OCI-LY7 (cell line): ENCODE data around the gene DISP1. TPM values are rescaled to one million over a fixed set of nuclear protein-coding genes. Genes with fewer than 3 reads are reported as not detected.

ENCODE experiments used
- BruUV-seq: library from RNA; stranded (reverse); fragments of 400-500 nt; replicated peaks from 2 replicates; lab custom pipeline; 2021; lab: Mats Ljungman, UMichigan
- CTCF ChIA-PET: fragments of 300-600 bp; sonication (Branson Sonifier 250); formaldehyde crosslinking; loops from one replicate; lab custom pipeline; 2022; ENCODE audit warnings: antibody characterized with exemption; ENCODE audit not compliant: unreplicated experiment; lab: Charles Lee
- POLR2A ChIA-PET: fragments of 300-600 bp; sonication (Branson Sonifier 250); formaldehyde crosslinking; loops from one replicate; lab custom pipeline; 2022; ENCODE audit warnings: antibody characterized with exemption; lab: Charles Lee
- DNase-seq: peaks from one replicate; pipeline ENCODE4 v3.0.0-alpha.2; 2015; ENCODE audit warnings: low spot score
- H2AFZ ChIP-seq: fragments of 200-600 bp; sonication (generic), shearing (Covaris generic); 2 replicates; pipeline ENCODE4 v1.6.1; 2014; ENCODE audit warnings: mild to moderate bottlenecking, antibody characterized with exemption, low read length, moderate library complexity
- H3K27ac ChIP-seq: fragments of 200-600 bp; sonication (generic); 2 replicates; pipeline ENCODE4 v1.5.1; 2014; ENCODE audit warnings: mixed run types, low read depth, mild to moderate bottlenecking, moderate library complexity, low read length, inconsistent platforms; ENCODE audit not compliant: poor library complexity, severe bottlenecking
- H3K36me3 ChIP-seq: fragments of 200-600 bp; sonication (generic); 2 replicates; pipeline ENCODE4 v1.6.1; 2014; ENCODE audit warnings: mild to moderate bottlenecking, antibody characterized with exemption, low read length, moderate library complexity, mixed read lengths; ENCODE audit not compliant: insufficient read depth
- H3K4me1 ChIP-seq: fragments of 200-600 bp; sonication (generic); 2 replicates; pipeline ENCODE4 v1.5.1; 2014; ENCODE audit warnings: mild to moderate bottlenecking, low read length; ENCODE audit not compliant: insufficient read depth, poor library complexity, severe bottlenecking
- H3K4me2 ChIP-seq: fragments of 200-600 bp; sonication (generic); 2 replicates; pipeline ENCODE4 v1.6.1; 2014; ENCODE audit warnings: mild to moderate bottlenecking, low read length
- H3K4me3 ChIP-seq: fragments of 200-600 bp; sonication (generic); 2 replicates; pipeline ENCODE4 v1.5.1; 2014; ENCODE audit warnings: mild to moderate bottlenecking, low read depth, low read length; ENCODE audit not compliant: poor library complexity, severe bottlenecking
- H3K79me2 ChIP-seq: fragments of 200-600 bp; sonication (generic); 2 replicates; pipeline ENCODE4 v1.6.1; 2016; ENCODE audit warnings: low read depth, mild to moderate bottlenecking, low read length, moderate library complexity, mixed read lengths; ENCODE audit not compliant: insufficient read depth
- H3K9me2 ChIP-seq: fragments of 200-600 bp; sonication (generic); 2 replicates; pipeline ENCODE4 v1.6.1; 2016; ENCODE audit warnings: mild to moderate bottlenecking, low read length, mixed read lengths; ENCODE audit not compliant: insufficient read depth
- H3K9me3 ChIP-seq: fragments of 200-600 bp; sonication (generic); 2 replicates; pipeline ENCODE4 v1.6.1; 2014; ENCODE audit warnings: mild to moderate bottlenecking, mixed run types, low read length, mixed read lengths
- H4K20me1 ChIP-seq: fragments of 200-600 bp; sonication (generic); 2 replicates; pipeline ENCODE4 v1.6.1; 2014; ENCODE audit warnings: mild to moderate bottlenecking, antibody characterized with exemption, low read length, moderate library complexity, mixed read lengths; ENCODE audit not compliant: insufficient read depth
- EZH2phosphoT487 ChIP-seq: fragments of 200-600 bp; sonication (generic); IDR thresholded peaks from 2 replicates; pipeline ENCODE4 v1.6.1; 2018; ENCODE audit warnings: low read depth, borderline replicate concordance, mild to moderate bottlenecking, mixed run types, antibody characterized with exemption, low read length, moderate library complexity, mixed read lengths
- intact Hi-C: fragments of 100-400 bp; cut with micrococcal nuclease; formaldehyde crosslinking; loops from one replicate; pipeline ENCODE4 v1.10.0; 2022; ENCODE audit not compliant: unreplicated experiment
- total RNA-seq, 2 experiments: library from RNA; depleted of rRNA in 1 of 2; stranded (reverse); fragments of >200 nt in 1 of 2; shearing (Covaris generic) in 1 of 2; gene quantifications; 2 replicates each; pipeline ENCODE4 v1.2.3, GENCODE V29; 2014 to 2022
- TF ChIP-seq, protein P1 (sequence below): fragments of 200-600 bp; sonication (generic); conservative IDR thresholded peaks from 2 replicates; pipeline ENCODE4 v1.5.1; 2014; ENCODE audit warnings: mild to moderate bottlenecking, antibody characterized with exemption, low read length, moderate library complexity, mixed read lengths

DISP1 gene
- total RNA-seq, 2 experiments from 2014 or later, result 0.48 to 1.1 TPM

DNA sequence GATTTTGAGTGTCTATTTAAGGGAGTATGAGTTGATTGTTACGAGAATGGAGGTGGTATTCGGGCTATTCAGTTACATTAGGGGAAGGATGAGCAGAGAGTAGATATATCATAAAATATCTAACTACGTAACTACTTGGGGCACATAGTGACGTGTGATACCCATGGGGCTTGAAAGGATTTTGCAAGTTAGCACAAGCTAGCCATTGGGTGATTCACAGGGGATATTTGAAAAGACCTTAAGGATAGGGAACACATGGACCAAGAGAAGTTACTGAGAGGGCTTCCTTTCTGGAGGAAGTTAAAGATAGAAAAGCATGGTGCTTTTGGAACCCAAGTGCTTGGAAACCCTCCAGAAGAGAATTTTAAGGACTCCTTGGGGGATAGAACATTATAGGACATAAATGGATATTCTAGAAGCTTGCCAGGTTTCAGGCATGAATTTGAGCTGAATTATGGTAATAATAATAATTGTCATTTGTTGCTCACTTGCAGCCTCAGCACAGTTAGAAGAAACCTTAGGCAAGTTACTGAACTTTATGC, 5.4 kb downstream of the DISP1 start:
- ChIA-PET POLR2A (interaction anchor here (0.7 kb wide), 1 partner anchor 270 kb away, joined by 4 read pairs; no protein-coding TSS in a partner anchor), CTCF (no interaction called here)
- H3K4me1 ChIP-seq, result peaks cover 11% of the 10 kb centered on the region
- no peak overlapping the region for H3K27ac ChIP-seq
- no peak overlapping the region for H2AFZ ChIP-seq
- no peaks in the 10 kb centered on the region for H3K9me3 ChIP-seq
- TF ChIP-seq, protein P1, sequence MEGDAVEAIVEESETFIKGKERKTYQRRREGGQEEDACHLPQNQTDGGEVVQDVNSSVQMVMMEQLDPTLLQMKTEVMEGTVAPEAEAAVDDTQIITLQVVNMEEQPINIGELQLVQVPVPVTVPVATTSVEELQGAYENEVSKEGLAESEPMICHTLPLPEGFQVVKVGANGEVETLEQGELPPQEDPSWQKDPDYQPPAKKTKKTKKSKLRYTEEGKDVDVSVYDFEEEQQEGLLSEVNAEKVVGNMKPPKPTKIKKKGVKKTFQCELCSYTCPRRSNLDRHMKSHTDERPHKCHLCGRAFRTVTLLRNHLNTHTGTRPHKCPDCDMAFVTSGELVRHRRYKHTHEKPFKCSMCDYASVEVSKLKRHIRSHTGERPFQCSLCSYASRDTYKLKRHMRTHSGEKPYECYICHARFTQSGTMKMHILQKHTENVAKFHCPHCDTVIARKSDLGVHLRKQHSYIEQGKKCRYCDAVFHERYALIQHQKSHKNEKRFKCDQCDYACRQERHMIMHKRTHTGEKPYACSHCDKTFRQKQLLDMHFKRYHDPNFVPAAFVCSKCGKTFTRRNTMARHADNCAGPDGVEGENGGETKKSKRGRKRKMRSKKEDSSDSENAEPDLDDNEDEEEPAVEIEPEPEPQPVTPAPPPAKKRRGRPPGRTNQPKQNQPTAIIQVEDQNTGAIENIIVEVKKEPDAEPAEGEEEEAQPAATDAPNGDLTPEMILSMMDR, result no peak
- TF ChIP-seq EZH2phosphoT487, result no peak
- H3K79me2 ChIP-seq, result no peaks in the 10 kb centered on the region; the same call in none of the 2 replicates
- BruUV-seq, result no TSS peak
- no peaks in the 10 kb centered on the region for H3K36me3 ChIP-seq
- no peaks in the 10 kb centered on the region for H4K20me1 ChIP-seq
- no peak overlapping the region for H3K4me3 ChIP-seq
- no peaks in the 10 kb centered on the region for H3K9me2 ChIP-seq
- intact Hi-C loops, result no loop called here
- no peak for DNase-seq
- H3K4me2 ChIP-seq, result no peak overlapping the region

DNA sequence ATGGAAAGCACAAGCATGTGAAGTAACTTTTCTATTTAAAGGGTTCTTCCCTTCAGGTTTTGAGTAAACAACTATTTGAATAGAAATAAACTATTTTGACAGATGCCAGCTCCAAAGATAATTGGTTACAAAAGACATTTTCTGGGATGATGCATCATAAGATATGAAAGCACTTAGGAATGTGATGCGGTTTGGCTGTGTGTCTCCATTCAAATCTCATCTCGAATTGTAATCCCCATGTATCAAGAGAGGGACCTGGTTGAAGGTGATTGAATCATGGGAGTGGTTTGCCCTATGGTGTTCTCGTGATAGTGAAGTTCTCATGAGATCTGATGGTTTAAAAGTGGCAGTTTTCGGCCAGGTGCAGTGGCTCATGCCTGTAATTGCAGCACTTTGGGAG, 6.4 kb downstream of the DISP1 start:
- Histone ChIP-seq H3K4me2 (no peak overlapping the region), H3K79me2 (no peaks in the 10 kb centered on the region; the same call in none of the 2 replicates), H3K4me3 (no peak overlapping the region), H3K4me1 (peaks cover 4% of the 10 kb centered on the region), H4K20me1 (no peaks in the 10 kb centered on the region), H2AFZ (no peak overlapping the region), H3K36me3 (no peaks in the 10 kb centered on the region), H3K9me3 (no peaks in the 10 kb centered on the region), H3K9me2 (no peaks in the 10 kb centered on the region), H3K27ac (no peak overlapping the region)
- no peak for DNase-seq
- no peak for TF ChIP-seq EZH2phosphoT487
- TF ChIP-seq, protein P1, result no peak
- intact Hi-C loops, result no loop called here
- ChIA-PET POLR2A (no interaction called here), CTCF (no interaction called here)
- BruUV-seq, result no TSS peak

DNA sequence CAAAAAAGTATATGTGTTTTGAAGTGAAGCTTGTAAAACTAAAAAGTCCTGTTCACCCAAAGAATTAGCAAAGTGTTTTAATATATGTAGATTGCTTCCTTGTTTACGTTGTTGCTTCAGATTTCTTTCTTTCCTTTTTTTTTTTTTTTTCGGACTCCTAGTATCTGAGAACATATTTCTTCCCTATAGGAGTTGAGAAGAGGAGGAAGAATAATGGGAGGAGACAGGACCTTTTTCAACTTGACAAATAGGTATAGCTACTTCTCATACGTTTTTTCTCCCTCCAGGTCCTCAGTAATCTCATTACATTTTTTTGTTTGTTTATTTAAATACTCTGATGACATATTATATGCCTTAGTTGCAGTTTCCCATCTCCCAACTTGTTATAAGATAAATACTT, 8.9 kb downstream of the DISP1 start:
- Histone ChIP-seq H3K4me3 (no peak overlapping the region), H3K4me2 (no peak overlapping the region), H3K9me2 (no peaks in the 10 kb centered on the region), H3K36me3 (no peaks in the 10 kb centered on the region), H3K9me3 (no peaks in the 10 kb centered on the region), H4K20me1 (no peaks in the 10 kb centered on the region), H2AFZ (no peak overlapping the region), H3K4me1 (no peaks in the 10 kb centered on the region), H3K79me2 (no peaks in the 10 kb centered on the region), H3K27ac (no peak overlapping the region)
- DNase-seq, result no peak
- ChIA-PET CTCF (no interaction called here), POLR2A (interaction anchor here (0.6 to 0.7 kb wide), 4 partner anchors 242 to 1806 kb away, joined by 3 to 7 read pairs (median 3); no protein-coding TSS in a partner anchor)
- TF ChIP-seq EZH2phosphoT487, result no peak
- TF ChIP-seq, protein P1, result no peak
- no TSS peak for BruUV-seq
- intact Hi-C loops, result no loop called here
